ENCODE measurements around the gene ZFAND3. TPM values are rescaled to one million over a fixed set of nuclear protein-coding genes. Genes with fewer than 3 reads are reported as not detected.

Gene ZFAND3
- polyA plus RNA-seq, 1 of the 3 experiments (the other 2 are of a cell fraction) = 16.7 TPM

- no peak overlapping the region for H3K9ac ChIP-seq
- H3K4me2 ChIP-seq = no peak overlapping the region
- H4K20me1 ChIP-seq (ENCODE audit: insufficient read depth) = peaks cover 98% of the 10 kb centered on the region
- H3K9me3 ChIP-seq = no peaks in the 10 kb centered on the region
- H3K27me3 ChIP-seq (ENCODE audit: insufficient read depth) = no peaks in the 10 kb centered on the region
- H3F3A ChIP-seq (replicated peaks; ENCODE audit: insufficient read depth) = peaks cover 10% of the 10 kb centered on the region
- no peak overlapping the region for H3K4me3 ChIP-seq (ENCODE audit: low read depth in 2 of 2, low read length in 1 of 2)
- ChIA-PET POLR2A (no interaction called here), CTCF (no interaction called here)
- no peaks in the 10 kb centered on the region for H3K9me2 ChIP-seq
- peaks cover 100% of the 10 kb centered on the region for H3K79me2 ChIP-seq (ENCODE audit: insufficient read depth)
- H3K36me3 ChIP-seq (replicated peaks in 1 of 2; ENCODE audit: control insufficient read depth in 1 of 2, insufficient read depth in 2 of 2, low read length in 1 of 2) = peaks cover 2 to 15% of the 10 kb centered on the region in 2 experiments
- TF ChIP-seq, protein P1, sequence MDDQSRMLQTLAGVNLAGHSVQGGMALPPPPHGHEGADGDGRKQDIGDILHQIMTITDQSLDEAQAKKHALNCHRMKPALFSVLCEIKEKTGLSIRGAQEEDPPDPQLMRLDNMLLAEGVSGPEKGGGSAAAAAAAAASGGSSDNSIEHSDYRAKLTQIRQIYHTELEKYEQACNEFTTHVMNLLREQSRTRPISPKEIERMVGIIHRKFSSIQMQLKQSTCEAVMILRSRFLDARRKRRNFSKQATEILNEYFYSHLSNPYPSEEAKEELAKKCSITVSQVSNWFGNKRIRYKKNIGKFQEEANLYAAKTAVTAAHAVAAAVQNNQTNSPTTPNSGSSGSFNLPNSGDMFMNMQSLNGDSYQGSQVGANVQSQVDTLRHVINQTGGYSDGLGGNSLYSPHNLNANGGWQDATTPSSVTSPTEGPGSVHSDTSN (IDR thresholded peaks at IDR 0.05) = no peak
- TF ChIP-seq ELF1 (IDR thresholded peaks at IDR 0.05) = no peak
- TF ChIP-seq, protein P2, sequence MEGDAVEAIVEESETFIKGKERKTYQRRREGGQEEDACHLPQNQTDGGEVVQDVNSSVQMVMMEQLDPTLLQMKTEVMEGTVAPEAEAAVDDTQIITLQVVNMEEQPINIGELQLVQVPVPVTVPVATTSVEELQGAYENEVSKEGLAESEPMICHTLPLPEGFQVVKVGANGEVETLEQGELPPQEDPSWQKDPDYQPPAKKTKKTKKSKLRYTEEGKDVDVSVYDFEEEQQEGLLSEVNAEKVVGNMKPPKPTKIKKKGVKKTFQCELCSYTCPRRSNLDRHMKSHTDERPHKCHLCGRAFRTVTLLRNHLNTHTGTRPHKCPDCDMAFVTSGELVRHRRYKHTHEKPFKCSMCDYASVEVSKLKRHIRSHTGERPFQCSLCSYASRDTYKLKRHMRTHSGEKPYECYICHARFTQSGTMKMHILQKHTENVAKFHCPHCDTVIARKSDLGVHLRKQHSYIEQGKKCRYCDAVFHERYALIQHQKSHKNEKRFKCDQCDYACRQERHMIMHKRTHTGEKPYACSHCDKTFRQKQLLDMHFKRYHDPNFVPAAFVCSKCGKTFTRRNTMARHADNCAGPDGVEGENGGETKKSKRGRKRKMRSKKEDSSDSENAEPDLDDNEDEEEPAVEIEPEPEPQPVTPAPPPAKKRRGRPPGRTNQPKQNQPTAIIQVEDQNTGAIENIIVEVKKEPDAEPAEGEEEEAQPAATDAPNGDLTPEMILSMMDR (IDR thresholded peaks at IDR 0.05) = no peak
- no peak for TF ChIP-seq TAF1 (IDR thresholded peaks at IDR 0.05; ENCODE audit: borderline replicate concordance, low read depth, low read length)
- TF ChIP-seq, protein P3, sequence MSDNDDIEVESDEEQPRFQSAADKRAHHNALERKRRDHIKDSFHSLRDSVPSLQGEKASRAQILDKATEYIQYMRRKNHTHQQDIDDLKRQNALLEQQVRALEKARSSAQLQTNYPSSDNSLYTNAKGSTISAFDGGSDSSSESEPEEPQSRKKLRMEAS (IDR thresholded peaks at IDR 0.05; ENCODE audit: low read depth) = no peak
- no peak for TF ChIP-seq EP300 (IDR thresholded peaks at IDR 0.05; ENCODE audit: borderline replicate concordance in 1 of 2, low read depth in 1 of 2, low read length in 1 of 2)
- no peak for TF ChIP-seq YY1 (IDR thresholded peaks at IDR 0.05; ENCODE audit: low read depth)
- no peak for TF ChIP-seq ZBTB33 (IDR thresholded peaks at IDR 0.05; ENCODE audit: borderline replicate concordance, low read depth)
- TF ChIP-seq FOSL2 (IDR thresholded peaks at IDR 0.05; ENCODE audit: borderline replicate concordance, low read depth) = no peak
- TF ChIP-seq CHD2 (IDR thresholded peaks at IDR 0.05; ENCODE audit: low read length, partially characterized antibody) = no peak
- TF ChIP-seq TCF12 (IDR thresholded peaks at IDR 0.05) = no peak
- TF ChIP-seq REST (IDR thresholded peaks at IDR 0.05; ENCODE audit: low read depth, low read length) = no peak
- 86% methylated on average over 8 of the region's 8 CpGs for WGBS (ENCODE audit: low lambda C conversion rate)
- DNase-seq = no peak
- H2AFZ ChIP-seq (ENCODE audit: low read depth) = no peak overlapping the region
- H3K27ac ChIP-seq (ENCODE audit: low read depth in 2 of 2, low read length in 1 of 2) = no peak overlapping the region
- H3K4me1 ChIP-seq (ENCODE audit: control insufficient read depth in 1 of 2, insufficient read depth in 2 of 2, low read depth in 1 of 2, low read length in 1 of 2) = peaks cover 0 to 18% of the 10 kb centered on the region in 2 experiments; a peak in 2 of 4 replicates
These were observed 96.6 kb downstream of the ZFAND3 start for GRCh38 chr6:37916149-37916548.

All from SK-N-SH (cell line).